Spleen (tissue), 11 donors: Measurements from ENCODE around the gene NDUFB11. TPM values are rescaled to one million over a fixed set of nuclear protein-coding genes. Genes with fewer than 3 reads are reported as not detected.

ENCODE experiments used
- DNase-seq: peaks from one replicate; pipeline ENCODE4 v3.0.0-alpha.2; 2020
- H3K27ac ChIP-seq, 8 donors: fragments of 200-600 bp; sonication (generic) in 7 of 8; 1 replicate in 4 of 8; 2 replicates in 4 of 8; pipeline versions ENCODE4 v1.5.0 to v1.8.0; 2016 to 2021; ENCODE audit warnings: inconsistent platforms in 4 of 8, mild to moderate bottlenecking in 4 of 8, moderate library complexity in 1 of 8
- H3K27me3 ChIP-seq, 7 donors: fragments of 200-600 bp; sonication (generic) in 6 of 7; replicated peaks in 1 of 7; 1 replicate in 4 of 7; 2 replicates in 3 of 7; pipeline versions ENCODE4 v1.5.0 to v1.8.0; 2016 to 2021; ENCODE audit warnings: inconsistent platforms in 3 of 7, mild to moderate bottlenecking in 1 of 7
- H3K36me3 ChIP-seq, 6 donors: fragments of 200-600 bp; sonication (generic) in 5 of 6; 1 replicate in 4 of 6; 2 replicates in 2 of 6; pipeline versions ENCODE4 v1.5.0 to v1.8.0; 2016 to 2021; ENCODE audit warnings: inconsistent platforms in 2 of 6
- H3K4me1 ChIP-seq, 6 donors: fragments of 200-600 bp; sonication (generic) in 5 of 6; 1 replicate in 3 of 6; 2 replicates in 3 of 6; pipeline versions ENCODE4 v1.5.0 to v1.8.0; 2016 to 2021; ENCODE audit warnings: inconsistent platforms in 3 of 6
- H3K4me3 ChIP-seq, 8 donors: fragments of 200-600 bp; sonication (generic) in 7 of 8; 1 replicate in 4 of 8; 2 replicates in 4 of 8; pipeline versions ENCODE4 v1.5.0 to v1.8.0; 2016 to 2021; ENCODE audit warnings: inconsistent platforms in 4 of 8, mild to moderate bottlenecking in 4 of 8, moderate library complexity in 2 of 8
- H3K9me3 ChIP-seq, 8 donors: fragments of 200-600 bp; sonication (generic) in 7 of 8; 1 replicate in 4 of 8; 2 replicates in 4 of 8; pipeline versions ENCODE4 v1.5.0 to v1.8.0; 2016 to 2021; ENCODE audit warnings: inconsistent platforms in 4 of 8
- POLR2A ChIP-seq, 3 donors: fragments of 450-650 bp; IDR thresholded peaks; one replicate each; pipeline ENCODE4 v1.5.1; 2017; ENCODE audit warnings: antibody characterized with exemption in 3 of 3, mild to moderate bottlenecking in 1 of 3
- POLR2AphosphoS5 ChIP-seq, 3 donors: sonication (generic); formaldehyde crosslinking; IDR thresholded peaks; one replicate each; pipeline ENCODE4 v1.5.1; 2017; ENCODE audit warnings: antibody characterized with exemption in 3 of 3
- WGBS, 5 donors: extraction: QIAGEN DNeasy Blood & Tissue Kit in 3 of 5; methylation state at CpG; one replicate each; pipeline versions ENCODE4 v1.1.5 to v1.1.7; 2013 to 2018; 5-methylcytosine and 5-hydroxymethylcytosine counted together
- intact Hi-C: fragments of 100-400 bp; cut with DNase I; formaldehyde crosslinking; loops from one replicate; pipeline ENCODE4 v1.15.0; 2023; ENCODE audit warnings: low total_unique reads
- polyA plus RNA-seq, 3 donors: library from polyadenylated mRNA; stranded (reverse); fragments of 200-250 nt; gene quantifications; one replicate each; pipeline ENCODE4 v1.2.1, GENCODE V29; 2013
- total RNA-seq, 7 donors: library from RNA; depleted of rRNA in 3 of 7; stranded (reverse); fragments of >200 nt in 3 of 7; fragmentation: NEBNext Ultra II Directional in 4 of 7; extraction: Animal tissue kit (Norgen Biotek cat#: 25700) in 4 of 7; gene quantifications; one replicate each; pipeline versions ENCODE4 v1.1.0 to v1.2.1, GENCODE V29; 2016 to 2021
- TF ChIP-seq, protein P1 (sequence below), 11 experiments: fragments of 200-600 bp in 7 of 11; fragments of 450-650 bp in 4 of 11; sonication (generic) in 4 of 11; IDR thresholded peaks in 8 of 11; conservative IDR thresholded peaks in 3 of 11; 1 replicate in 7 of 11; 2 replicates in 4 of 11; pipeline versions ENCODE4 v1.4.0 to v1.8.0; 2016 to 2021; ENCODE audit warnings: antibody characterized with exemption in 11 of 11, inconsistent platforms in 4 of 11, mild to moderate bottlenecking in 1 of 11
- donor health status: healthy with polysubstance abuse.
- donor health status: DM: no; HTN: no; CAD: no; lungs with moderate emphysema.
- donor health status: DM: no; HTN: no; CAD: no.
- donor health status: Bipolar disorder and iron deficiency.
- donor health status: healthy.
- donor health status: DM: no; HTN: no; CAD: no.
- donor health status: DM: yes; HTN: yes; CAD: no.

The NDUFB11 gene
- total and polyA plus RNA-seq, 10 donors, result 42.7 to 88.7 (median 53.2) TPM

DNA sequence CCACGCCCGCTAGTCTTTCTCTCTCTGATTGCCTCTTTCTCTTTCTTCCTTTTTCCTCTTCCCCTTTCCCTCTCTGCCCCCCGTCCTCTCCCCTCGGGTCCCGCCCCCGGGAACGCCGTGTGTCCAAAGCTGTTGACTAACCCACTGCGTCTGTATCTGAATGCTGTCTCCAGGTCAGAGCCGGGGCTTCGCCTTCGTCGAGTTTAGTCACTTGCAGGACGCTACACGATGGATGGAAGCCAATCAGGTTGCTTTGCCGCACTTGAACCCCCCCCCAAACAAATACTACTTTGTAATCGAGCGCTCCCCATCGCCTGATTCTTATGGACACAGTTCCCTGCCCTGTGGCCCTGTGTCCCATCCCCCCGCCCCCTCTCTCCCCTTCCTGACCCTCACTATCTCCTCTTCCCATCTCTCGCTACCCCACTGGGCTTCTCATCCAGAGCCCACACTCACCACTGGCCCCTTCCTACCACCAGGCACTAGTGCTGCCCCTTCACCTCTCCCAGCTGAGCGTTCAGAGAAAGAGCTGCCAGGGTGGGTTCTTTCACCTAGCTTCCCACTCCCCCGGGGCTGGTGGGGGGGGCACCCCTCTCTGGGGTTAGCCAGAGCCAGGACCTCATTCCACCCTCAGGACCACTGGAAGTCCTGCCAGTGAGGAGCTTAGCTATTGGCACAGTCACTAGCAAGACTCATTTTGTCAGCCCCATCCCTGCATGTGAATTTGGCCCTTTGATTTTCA is 30.5 kb upstream of the NDUFB11 start:
- peak; percentile 54 for DNase-seq

DNA sequence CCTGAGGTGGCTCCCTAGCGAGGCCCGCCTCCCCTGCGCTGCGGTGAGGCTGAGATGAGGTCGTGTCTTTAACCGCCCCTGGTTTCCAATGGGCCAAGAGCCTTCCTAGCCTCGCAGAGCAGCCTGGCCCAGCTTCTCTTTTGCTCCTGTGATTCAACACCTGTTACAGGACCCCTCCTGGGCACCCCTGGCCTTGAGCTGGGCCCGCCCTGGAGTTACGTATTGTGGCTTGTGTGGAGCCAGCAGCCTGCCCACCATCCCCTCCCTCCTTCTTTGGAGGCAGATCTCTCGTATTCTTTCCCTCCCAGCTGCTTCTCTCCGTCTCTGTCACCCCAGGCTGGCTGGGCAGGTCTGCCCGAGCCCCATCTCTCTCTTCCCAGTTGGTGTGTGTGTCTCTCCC is 29.9 kb upstream of the NDUFB11 start:
- intact Hi-C loops, result no loop called here
- no peaks in the 10 kb centered on the region for H3K4me1 ChIP-seq
- H3K9me3 ChIP-seq, result no peaks in the 10 kb centered on the region
- H3K36me3 ChIP-seq, result peaks cover 0 to 100% (median 79%) of the 10 kb centered on the region in 6 donors
- no peak overlapping the region for H3K4me3 ChIP-seq
- H3K27me3 ChIP-seq, result peaks cover 0 to 21% (median 0%) of the 10 kb centered on the region in 7 donors
- no peak for TF ChIP-seq POLR2A (IDR thresholded peaks at IDR 0.05)
- TF ChIP-seq POLR2AphosphoS5 (IDR thresholded peaks at IDR 0.05), result no peak
- TF ChIP-seq, protein P1, sequence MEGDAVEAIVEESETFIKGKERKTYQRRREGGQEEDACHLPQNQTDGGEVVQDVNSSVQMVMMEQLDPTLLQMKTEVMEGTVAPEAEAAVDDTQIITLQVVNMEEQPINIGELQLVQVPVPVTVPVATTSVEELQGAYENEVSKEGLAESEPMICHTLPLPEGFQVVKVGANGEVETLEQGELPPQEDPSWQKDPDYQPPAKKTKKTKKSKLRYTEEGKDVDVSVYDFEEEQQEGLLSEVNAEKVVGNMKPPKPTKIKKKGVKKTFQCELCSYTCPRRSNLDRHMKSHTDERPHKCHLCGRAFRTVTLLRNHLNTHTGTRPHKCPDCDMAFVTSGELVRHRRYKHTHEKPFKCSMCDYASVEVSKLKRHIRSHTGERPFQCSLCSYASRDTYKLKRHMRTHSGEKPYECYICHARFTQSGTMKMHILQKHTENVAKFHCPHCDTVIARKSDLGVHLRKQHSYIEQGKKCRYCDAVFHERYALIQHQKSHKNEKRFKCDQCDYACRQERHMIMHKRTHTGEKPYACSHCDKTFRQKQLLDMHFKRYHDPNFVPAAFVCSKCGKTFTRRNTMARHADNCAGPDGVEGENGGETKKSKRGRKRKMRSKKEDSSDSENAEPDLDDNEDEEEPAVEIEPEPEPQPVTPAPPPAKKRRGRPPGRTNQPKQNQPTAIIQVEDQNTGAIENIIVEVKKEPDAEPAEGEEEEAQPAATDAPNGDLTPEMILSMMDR (IDR thresholded peaks at IDR 0.05 in 8 of 11, conservative IDR thresholded peaks at IDR 0.05 in 3 of 11), result no peak
- WGBS, 5 donors, result 75 to 95% (median 87%) methylated on average over 7 to 12 of the region's 12 CpGs
- no peak overlapping the region for H3K27ac ChIP-seq
- no peak for DNase-seq

More for the DNA sequence above, 30.5 kb upstream of the NDUFB11 start:
- H3K4me3 ChIP-seq, result no peak overlapping the region
- no peak overlapping the region for H3K27ac ChIP-seq
- WGBS, 5 donors, result 81 to 94% (median 88%) methylated on average over 19 to 23 of the region's 23 CpGs
- peaks cover 0 to 21% (median 0%) of the 10 kb centered on the region in 7 donors for H3K27me3 ChIP-seq
- no peaks in the 10 kb centered on the region for H3K4me1 ChIP-seq
- no peaks in the 10 kb centered on the region for H3K9me3 ChIP-seq
- peaks cover 0 to 100% (median 79%) of the 10 kb centered on the region in 6 donors for H3K36me3 ChIP-seq
- intact Hi-C loops, result no loop called here
- TF ChIP-seq POLR2A (IDR thresholded peaks at IDR 0.05), result no peak
- TF ChIP-seq POLR2AphosphoS5 (IDR thresholded peaks at IDR 0.05), result no peak
- TF ChIP-seq, protein P1 (IDR thresholded peaks at IDR 0.05 in 8 of 11, conservative IDR thresholded peaks at IDR 0.05 in 3 of 11), result no peak

DNA sequence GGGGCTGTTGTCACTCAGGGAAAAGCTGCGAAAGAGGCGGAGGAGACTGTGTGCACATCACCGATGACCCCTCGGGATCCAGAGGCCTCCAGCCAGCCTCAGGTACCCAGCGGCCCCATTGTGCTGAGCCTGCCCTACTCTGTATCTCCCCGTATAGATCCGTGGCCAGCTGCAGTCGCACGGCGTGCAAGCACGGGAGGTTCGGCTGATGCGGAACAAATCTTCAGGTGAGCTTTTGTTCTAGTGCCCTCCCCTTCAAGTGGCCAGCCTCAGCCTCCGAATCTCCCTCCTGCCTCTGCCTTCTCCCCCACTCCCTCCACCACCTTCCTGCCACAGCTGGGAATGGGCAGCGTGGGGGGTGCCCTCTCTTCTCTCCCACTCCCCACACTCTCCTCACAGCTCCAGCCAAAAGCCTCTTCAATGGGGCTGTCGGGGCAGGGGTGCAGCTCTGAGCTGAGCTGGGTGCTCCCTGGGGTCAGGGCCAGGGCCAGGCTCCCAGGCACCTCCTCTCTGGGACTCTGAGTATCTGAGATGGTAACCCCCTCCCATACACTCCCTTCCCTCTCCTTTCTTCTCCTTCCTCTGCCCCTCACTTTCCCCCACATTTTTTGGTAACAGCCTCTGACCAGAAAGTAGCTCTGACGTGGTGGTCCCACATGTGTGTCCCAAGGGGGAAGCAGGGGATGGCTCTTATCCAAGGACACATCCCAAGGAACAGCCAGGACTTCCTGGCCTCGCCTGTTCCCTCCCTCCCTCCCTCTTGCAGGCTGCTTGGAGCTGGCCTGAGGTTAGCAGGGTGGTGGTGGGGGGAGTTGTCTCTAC is 28.7 kb upstream of the NDUFB11 start:
- Histone ChIP-seq H3K4me1 (no peaks in the 10 kb centered on the region), H3K9me3 (no peaks in the 10 kb centered on the region), H3K4me3 (no peak overlapping the region), H3K27ac (no peak overlapping the region), H3K36me3 (peaks cover 0 to 100% (median 72%) of the 10 kb centered on the region in 6 donors), H3K27me3 (peaks cover 0 to 14% (median 0%) of the 10 kb centered on the region in 7 donors)
- TF ChIP-seq POLR2AphosphoS5 (IDR thresholded peaks at IDR 0.05), result no peak
- TF ChIP-seq, protein P1 (IDR thresholded peaks at IDR 0.05 in 8 of 11, conservative IDR thresholded peaks at IDR 0.05 in 3 of 11), result no peak
- no peak for TF ChIP-seq POLR2A (IDR thresholded peaks at IDR 0.05)
- DNase-seq, result peak; percentile 61
- intact Hi-C loops, result no loop called here
- 78 to 92% (median 87%) methylated on average over 9 to 18 of the region's 18 CpGs for WGBS, 5 donors

DNA sequence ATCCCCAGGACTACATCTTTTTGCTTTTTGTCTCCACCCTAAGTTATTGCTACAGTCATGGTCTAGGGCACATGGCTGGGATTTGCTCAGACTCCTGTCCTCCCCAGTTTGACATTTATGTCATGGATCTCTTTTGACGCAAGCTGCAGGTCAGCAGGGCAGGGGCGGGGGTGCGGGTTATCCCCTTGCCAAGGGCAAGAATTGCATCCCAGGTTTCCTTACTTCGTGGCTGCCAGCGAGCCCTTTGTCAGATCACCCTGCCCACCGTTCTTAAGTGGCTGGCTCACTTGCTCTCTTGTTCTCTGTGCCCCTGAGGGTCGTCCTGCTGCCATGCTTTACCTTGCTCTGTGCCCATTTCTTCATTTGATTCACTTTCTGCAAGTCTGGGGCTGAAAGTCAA is 28.0 kb upstream of the NDUFB11 start:
- peaks cover 0 to 93% (median 65%) of the 10 kb centered on the region in 6 donors for H3K36me3 ChIP-seq
- intact Hi-C loops, result no loop called here
- peaks cover 0 to 9% (median 0%) of the 10 kb centered on the region in 7 donors for H3K27me3 ChIP-seq
- no peaks in the 10 kb centered on the region for H3K4me1 ChIP-seq
- no peak overlapping the region for H3K27ac ChIP-seq
- H3K4me3 ChIP-seq, result no peak overlapping the region
- TF ChIP-seq POLR2AphosphoS5 (IDR thresholded peaks at IDR 0.05) (no peak), POLR2A (IDR thresholded peaks at IDR 0.05) (no peak)
- TF ChIP-seq, protein P1 (IDR thresholded peaks at IDR 0.05 in 8 of 11, conservative IDR thresholded peaks at IDR 0.05 in 3 of 11), result no peak
- H3K9me3 ChIP-seq, result no peaks in the 10 kb centered on the region
- DNase-seq, result peak; percentile 33
- 73 to 96% (median 86%) methylated on average over 7 of the region's 7 CpGs for WGBS, 5 donors
